Panc1 (cell line): ENCODE measurements around the gene LRRC1. TPM values are rescaled to one million over a fixed set of nuclear protein-coding genes. Genes with fewer than 3 reads are reported as not detected.
"Not testable (repeated sequence)": the region's sequence is repeated elsewhere in the genome, so short reads cannot be mapped to it uniquely, and the experiment has no call there.

ENCODE experiments used
- ATAC-seq: fragments of 200-7000 bp; cut with Tn5 transposase; 2 replicates; pipeline ENCODE4 v1.9.1; 2020; ENCODE audit warnings: mild to moderate bottlenecking, moderate library complexity
- BruUV-seq: library from RNA; stranded (reverse); fragments of 400-500 nt; replicated peaks from 2 replicates; lab custom pipeline; 2021; lab: Mats Ljungman, UMichigan
- CTCF ChIA-PET: fragments of 300-600 bp; sonication (Branson Sonifier 250); formaldehyde crosslinking; loops from one replicate; lab custom pipeline; 2022; ENCODE audit warnings: antibody characterized with exemption; lab: Charles Lee
- POLR2A ChIA-PET: fragments of 300-600 bp; sonication (Branson Sonifier 250); formaldehyde crosslinking; loops from one replicate; lab custom pipeline; 2022; ENCODE audit warnings: antibody characterized with exemption; lab: Charles Lee
- DNase-seq: peaks from one replicate; pipeline ENCODE4 v3.0.0-alpha.2; 2010; ENCODE audit warnings: low read depth, low spot score
- H3K27ac ChIP-seq: 2 replicates; pipeline ENCODE4 v1.5.1; 2011; ENCODE audit warnings: mild to moderate bottlenecking, low read length, inconsistent platforms
- H3K27me3 ChIP-seq: fragments of 200-500 bp; sonication (Bioruptor generic); 2 replicates; pipeline ENCODE4 v1.6.0; 2014; ENCODE audit warnings: low read length, inconsistent platforms; ENCODE audit not compliant: control insufficient read depth, insufficient read depth
- H3K36me3 ChIP-seq: fragments of 200-500 bp; sonication (Bioruptor generic); 2 replicates; pipeline ENCODE4 v1.5.1; 2014; ENCODE audit warnings: inconsistent platforms, mild to moderate bottlenecking, low read length, moderate library complexity; ENCODE audit not compliant: control insufficient read depth, insufficient read depth
- H3K4me1 ChIP-seq: 2 replicates; pipeline ENCODE4 v1.5.1; 2011; ENCODE audit warnings: inconsistent platforms, mild to moderate bottlenecking, low read length, moderate library complexity; ENCODE audit not compliant: control insufficient read depth, insufficient read depth
- H3K4me3 ChIP-seq, 2 experiments: 2 replicates each; pipeline ENCODE4 v1.5.1; 2011 to 2012; ENCODE audit warnings: low read depth in 2 of 2, low read length in 2 of 2, mild to moderate bottlenecking in 2 of 2, inconsistent platforms in 1 of 2, moderate library complexity in 1 of 2
- H3K9me3 ChIP-seq: fragments of 200-500 bp; sonication (Bioruptor generic); 2 replicates; pipeline ENCODE4 v1.5.1; 2014; ENCODE audit warnings: low read depth, mild to moderate bottlenecking, inconsistent platforms, low read length, moderate library complexity; ENCODE audit not compliant: control insufficient read depth, insufficient read depth
- CTCF ChIP-seq: fragments of 450-650 bp; IDR thresholded peaks from 2 replicates; pipeline ENCODE4 v1.5.1; 2017; ENCODE audit warnings: mild to moderate bottlenecking
- POLR2AphosphoS5 ChIP-seq: IDR thresholded peaks from 2 replicates; pipeline ENCODE4 v1.6.1; 2012; ENCODE audit warnings: mild to moderate bottlenecking, low read depth, low read length, moderate library complexity
- REST ChIP-seq, 2 experiments: IDR thresholded peaks; 2 replicates each; pipeline ENCODE4 v1.6.1; 2011 to 2012; ENCODE audit warnings: low read depth in 2 of 2, control low read depth in 1 of 2, low read length in 1 of 2, mild to moderate bottlenecking in 1 of 2, moderate library complexity in 1 of 2; ENCODE audit not compliant: insufficient read depth in 1 of 2
- SIN3A ChIP-seq: IDR thresholded peaks from 2 replicates; pipeline ENCODE4 v1.6.1; 2012; ENCODE audit warnings: low read depth, mild to moderate bottlenecking, low read length, moderate library complexity, borderline replicate concordance; ENCODE audit not compliant: insufficient read depth
- TCF7L2 ChIP-seq: IDR thresholded peaks from 2 replicates; pipeline ENCODE4 v1.6.1; 2011; ENCODE audit warnings: mild to moderate bottlenecking, low read depth, low read length, inconsistent platforms
- in situ Hi-C: cut with HindIII; loops from 2 replicates; pipeline ENCODE4 v1.10.0; 2016; ENCODE audit warnings: low sequenced_read_pairs, low pct_unique_long_range_greater_than_20kb
- intact Hi-C: fragments of 100-400 bp; cut with micrococcal nuclease; formaldehyde crosslinking; loops from one replicate; pipeline ENCODE4 v1.10.0; 2022; ENCODE audit not compliant: unreplicated experiment
- total RNA-seq: library from RNA; stranded (reverse); gene quantifications from one replicate; pipeline ENCODE4 v1.2.1, GENCODE V29; 2021; ENCODE audit not compliant: unreplicated experiment

LRRC1 gene
- total RNA-seq, 1 experiment from 2014 or later: 13.8 TPM

- ChIA-PET POLR2A (no interaction called here), CTCF (interaction anchor here (1.0 kb wide), 1 partner anchor 183 kb away, joined by 3 read pairs; no protein-coding TSS in a partner anchor)
- ATAC-seq (no peak), DNase-seq (no peak)
- H3K9me3 ChIP-seq: peaks cover 4% of the 10 kb centered on the region; the same call in 1 of the 2 replicates
- in situ Hi-C loops (no loop called here), intact Hi-C loops (no loop called here)
- TF ChIP-seq POLR2AphosphoS5 (no peak), TCF7L2 (no peak), REST (IDR thresholded peaks at IDR 0.05; ENCODE audit: insufficient read depth in 1 of 2, low read depth in 2 of 2, low read length in 1 of 2) (no peak), CTCF (no peak), SIN3A (no peak)
- no peak overlapping the region for H3K4me3 ChIP-seq
- H3K4me1 ChIP-seq: no peaks in the 10 kb centered on the region
- BruUV-seq: no TSS peak
- H3K27me3 ChIP-seq: no peaks in the 10 kb centered on the region
- no peak overlapping the region for H3K27ac ChIP-seq
- no peaks in the 10 kb centered on the region for H3K36me3 ChIP-seq
These were observed 22.8 kb upstream of the LRRC1 start for GRCh38 chr6:53771785-53772624.

DNA sequence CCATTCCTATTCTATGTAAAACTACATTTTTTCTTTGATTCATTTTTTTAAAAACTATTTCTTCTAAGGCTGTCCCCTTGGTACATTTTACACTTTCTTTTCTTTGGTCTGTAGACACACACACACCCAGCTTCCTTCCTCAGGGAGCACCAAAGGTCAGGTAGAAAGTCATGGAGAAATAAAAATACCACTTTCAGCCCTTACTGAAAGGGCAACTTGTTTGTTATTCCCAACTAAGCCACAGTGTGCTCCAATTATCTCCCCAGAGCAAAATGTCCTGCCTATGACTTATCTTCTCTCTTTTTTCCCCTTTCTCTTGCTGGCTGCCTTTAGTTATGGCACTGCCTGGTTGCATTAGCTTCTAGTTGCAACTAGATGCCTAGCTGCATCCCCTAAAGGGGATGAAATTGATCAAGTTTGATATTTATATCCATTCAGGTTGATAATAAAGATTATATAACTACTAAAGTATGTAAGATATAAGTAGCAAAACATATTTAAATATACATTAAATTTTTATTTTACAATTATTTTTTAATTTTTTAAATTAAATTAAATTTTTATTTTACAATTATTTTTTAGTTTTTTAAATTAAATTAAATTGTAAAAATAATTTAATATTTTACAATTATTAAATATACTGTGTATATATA, 21.6 kb upstream of the LRRC1 start:
- in situ Hi-C loops (no loop called here), intact Hi-C loops (no loop called here)
- TF ChIP-seq CTCF: no peak
- TF ChIP-seq POLR2AphosphoS5: no peak
- no peak for TF ChIP-seq TCF7L2
- TF ChIP-seq SIN3A: no peak
- no peak for TF ChIP-seq REST (IDR thresholded peaks at IDR 0.05; ENCODE audit: insufficient read depth in 1 of 2, low read depth in 2 of 2, low read length in 1 of 2)
- no peaks in the 10 kb centered on the region for H3K4me1 ChIP-seq
- no peak overlapping the region for H3K27ac ChIP-seq
- no peaks in the 10 kb centered on the region for H3K36me3 ChIP-seq
- ChIA-PET POLR2A (no interaction called here), CTCF (no interaction called here)
- no peaks in the 10 kb centered on the region for H3K27me3 ChIP-seq
- DNase-seq: no peak
- BruUV-seq: no TSS peak
- H3K9me3 ChIP-seq: peaks cover 4% of the 10 kb centered on the region; the same call in 1 of the 2 replicates
- ATAC-seq: no peak
- H3K4me3 ChIP-seq: no peak overlapping the region

GRCh38 chr6:53776152-53776551, 18.7 kb upstream of the LRRC1 start:
- in situ Hi-C loops, POLR2A ChIA-PET, BruUV-seq: not testable (repeated sequence)

More at GRCh38 chr6:53776152-53776551, 18.7 kb upstream of the LRRC1 start:
- H3K9me3 ChIP-seq, DNase-seq, ATAC-seq, H3K27me3 ChIP-seq, H3K4me3 ChIP-seq, H3K36me3 ChIP-seq, H3K4me1 ChIP-seq, CTCF ChIA-PET, H3K27ac ChIP-seq, intact Hi-C loops: not testable (repeated sequence)
